SK-N-SH (cell line): Measurements from ENCODE around the gene AKT3.

ENCODE experiments used
- CTCF ChIP-seq: fragments of 200-600 bp; sonication (generic); IDR thresholded peaks from 2 replicates; pipeline ENCODE4 v1.6.1; 2017; ENCODE audit warnings: antibody characterized with exemption, mild to moderate bottlenecking, moderate library complexity
- EP300 ChIP-seq, 2 experiments: IDR thresholded peaks; 2 replicates each; pipeline versions ENCODE4 v1.4.0 to v1.6.1; 2012; ENCODE audit warnings: borderline replicate concordance in 1 of 2, low read depth in 1 of 2, low read length in 1 of 2
- GABPA ChIP-seq: IDR thresholded peaks from 2 replicates; pipeline ENCODE4 v1.4.0; 2012; ENCODE audit warnings: low read depth, mild to moderate bottlenecking
- MAX ChIP-seq: IDR thresholded peaks from 2 replicates; pipeline ENCODE4 v1.4.0; 2012; ENCODE audit warnings: low read depth
- MXI1 ChIP-seq: IDR thresholded peaks from 2 replicates; pipeline ENCODE4 v1.6.1; 2012; ENCODE audit warnings: mild to moderate bottlenecking, low read depth, low read length, improper control_type of control experiment
- PBX3 ChIP-seq: IDR thresholded peaks from 2 replicates; pipeline ENCODE4; 2012
- POLR2AphosphoS5 ChIP-seq: IDR thresholded peaks from 2 replicates; pipeline ENCODE4 v1.6.1; 2012; ENCODE audit warnings: low read depth, low read length
- RAD21 ChIP-seq: IDR thresholded peaks from 2 replicates; pipeline ENCODE4 v1.6.1; 2012; ENCODE audit warnings: mild to moderate bottlenecking, low read length
- REST ChIP-seq: IDR thresholded peaks from 2 replicates; pipeline ENCODE4 v1.6.1; 2012; ENCODE audit warnings: mild to moderate bottlenecking, low read depth, low read length, moderate library complexity
- RXRA ChIP-seq: IDR thresholded peaks from 2 replicates; pipeline ENCODE4 v1.4.0; 2012; ENCODE audit warnings: low read depth, mild to moderate bottlenecking, borderline replicate concordance
- SMC3 ChIP-seq: IDR thresholded peaks from 2 replicates; pipeline ENCODE4 v1.6.1; 2012; ENCODE audit warnings: low read depth, low read length, improper control_type of control experiment
- TAF1 ChIP-seq: IDR thresholded peaks from 2 replicates; pipeline ENCODE4 v1.6.1; 2012; ENCODE audit warnings: low read depth, mild to moderate bottlenecking, low read length, moderate library complexity, borderline replicate concordance
- TEAD4 ChIP-seq: IDR thresholded peaks from 2 replicates; pipeline ENCODE4 v1.4.0; 2012; ENCODE audit warnings: mild to moderate bottlenecking, borderline replicate concordance; ENCODE audit not compliant: insufficient read depth
- USF2 ChIP-seq: fragments of 150-350 bp; IDR thresholded peaks from 2 replicates; pipeline ENCODE4 v1.6.1; 2017; ENCODE audit warnings: antibody characterized with exemption, low read length, low read depth, borderline replicate concordance

GRCh38 chr1:243471754-243472745 is 378.0 kb downstream of the AKT3 start:
- no peak for TF ChIP-seq CTCF
- no peak for TF ChIP-seq MXI1
- no peak for TF ChIP-seq POLR2AphosphoS5
- TF ChIP-seq RXRA, result no peak
- TF ChIP-seq GABPA, result no peak
- no peak for TF ChIP-seq TEAD4
- no peak for TF ChIP-seq USF2
- no peak for TF ChIP-seq SMC3
- no peak for TF ChIP-seq PBX3
- TF ChIP-seq MAX, result no peak
- no peak for TF ChIP-seq EP300 (IDR thresholded peaks at IDR 0.05; ENCODE audit: borderline replicate concordance in 1 of 2, low read depth in 1 of 2, low read length in 1 of 2)
- no peak for TF ChIP-seq REST
- TF ChIP-seq RAD21, result no peak
- no peak for TF ChIP-seq TAF1
